GM19328 (cell line): ENCODE measurements around the gene HESX1.

Experiments
- ATAC-seq: cut with Tn5 transposase; IDR thresholded peaks from one replicate; pipeline ENCODE4 v1.9.1; 2021; ENCODE audit warnings: mild to moderate bottlenecking, moderate library complexity; ENCODE audit not compliant: unreplicated experiment

HESX1 gene

DNA sequence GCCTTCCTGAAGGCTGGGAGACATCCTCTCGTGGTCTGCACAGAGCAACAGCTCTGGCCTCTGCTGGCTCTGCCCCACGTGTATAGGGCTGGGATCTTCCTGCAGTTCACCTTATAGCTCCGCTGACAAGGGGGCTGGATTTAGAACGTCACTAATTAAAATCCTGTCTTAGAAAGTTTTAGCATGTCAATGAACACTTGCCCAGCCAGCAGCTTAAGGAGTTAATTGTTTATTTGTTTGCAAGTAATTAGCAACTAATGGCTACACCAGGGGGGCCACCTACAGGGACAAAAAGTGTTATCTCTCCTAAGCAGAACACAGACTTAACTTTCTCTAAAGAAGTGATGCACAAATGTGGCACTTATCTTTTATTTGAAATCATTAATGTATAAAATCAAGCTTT is at the start of gene HESX1:
TSS of gene HESX1 (minus strand) at position 84 of the 403 bp plus-strand sequence. CDS start at position 24, 60 bp downstream.
- ATAC-seq = no peak

DNA sequence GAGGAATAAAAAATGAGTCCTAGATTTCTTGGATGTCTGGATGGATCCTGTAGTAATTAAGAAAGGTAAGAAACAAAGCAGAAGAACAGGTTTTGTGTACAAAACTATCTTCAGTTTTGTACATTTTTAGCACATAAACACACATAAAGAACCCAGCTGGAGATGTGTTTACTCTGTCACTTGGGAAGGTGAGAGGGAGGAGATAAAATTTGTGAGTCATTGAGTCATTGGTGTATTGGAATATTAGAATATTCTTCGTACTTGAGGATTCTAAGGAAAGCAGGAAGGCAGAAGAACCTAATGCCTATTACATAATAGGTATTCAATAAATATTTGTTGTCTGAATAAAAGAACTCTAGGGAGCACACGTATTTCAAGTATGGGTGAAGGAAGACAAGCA is 45.2 kb upstream of the HESX1 start:
- ATAC-seq = no peak

DNA sequence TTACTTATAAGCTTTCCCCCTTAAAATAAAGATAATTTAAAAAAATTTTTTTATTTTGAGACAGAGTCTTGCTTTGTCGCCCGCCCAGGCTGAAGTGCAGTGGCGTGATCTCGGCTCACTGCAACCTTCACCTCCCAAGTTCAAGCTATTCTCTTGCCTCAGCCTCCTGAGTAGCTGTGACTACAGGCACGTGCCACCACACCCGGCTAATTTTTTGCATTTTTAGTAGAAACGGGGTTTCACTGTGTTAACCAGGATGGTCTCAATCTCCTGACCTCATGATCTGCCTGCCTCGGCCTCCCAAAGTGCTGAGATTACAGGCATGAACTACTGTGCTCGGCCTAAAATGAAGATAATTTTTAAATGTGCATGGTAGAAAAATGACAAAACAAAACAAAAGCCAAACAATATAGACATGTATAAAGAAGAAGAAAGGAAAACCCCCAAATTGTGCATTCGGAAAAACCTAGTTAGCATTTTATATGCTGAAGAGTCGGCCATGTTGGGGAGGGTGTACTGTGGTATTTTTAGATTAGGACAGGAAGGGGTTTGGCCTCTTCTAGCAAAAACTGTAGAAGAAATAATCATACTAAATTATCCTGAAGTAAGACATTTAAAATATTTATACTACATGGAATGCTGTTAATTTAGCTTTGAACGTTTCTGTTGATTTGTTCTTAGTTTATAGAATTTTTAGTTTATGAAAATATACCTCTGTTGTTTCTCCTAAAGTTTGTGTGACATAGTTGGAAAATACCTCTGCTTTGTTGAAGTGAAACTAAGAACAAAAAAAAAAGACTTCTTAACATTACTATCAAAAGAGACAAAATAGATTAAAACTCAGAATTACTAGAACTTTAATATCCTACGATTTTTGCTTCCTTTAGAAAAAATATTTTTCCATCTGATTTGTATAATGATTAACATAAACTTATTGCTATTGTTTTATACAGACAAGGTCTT is 35.1 kb upstream of the HESX1 start:
- ATAC-seq = no peak

DNA sequence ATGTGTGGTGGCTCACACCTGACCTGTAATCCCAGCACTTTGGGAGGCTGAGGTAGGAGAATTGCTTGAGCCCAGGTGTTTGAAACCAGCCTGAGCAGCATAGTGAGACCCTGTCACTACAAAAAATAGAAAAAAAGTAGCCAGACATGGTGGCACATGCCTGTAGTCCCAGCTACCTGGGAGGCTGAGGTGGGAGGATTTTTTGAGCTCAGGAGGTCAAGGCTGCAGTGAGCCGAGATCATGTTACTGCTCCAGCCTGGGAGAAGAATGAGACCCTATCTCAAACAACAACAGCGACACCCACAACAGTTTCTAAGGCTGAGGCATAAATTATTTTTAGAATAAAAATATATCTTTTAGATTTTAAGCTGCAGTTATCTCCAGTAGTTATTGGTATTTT is 34.0 kb upstream of the HESX1 start:
- no peak for ATAC-seq

DNA sequence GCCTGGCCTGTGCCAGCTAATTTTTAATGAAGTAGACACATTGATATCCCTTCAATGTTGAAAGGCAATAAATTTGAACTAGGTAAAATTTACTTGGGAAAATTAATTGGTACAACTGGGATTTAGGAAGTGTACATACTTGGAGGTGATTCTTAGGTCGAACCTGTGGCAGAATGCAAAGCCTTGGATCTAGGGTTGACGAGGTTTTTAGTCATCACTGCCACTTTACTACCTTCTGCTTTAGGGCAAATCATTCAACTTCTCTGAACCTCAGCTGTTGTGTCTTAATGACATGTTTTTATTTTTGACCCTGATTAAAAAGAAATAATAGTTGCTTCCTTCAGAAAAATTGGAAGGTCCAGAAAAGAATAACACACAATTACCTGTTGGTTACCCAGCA is 30.2 kb upstream of the HESX1 start:
- ATAC-seq = no peak

DNA sequence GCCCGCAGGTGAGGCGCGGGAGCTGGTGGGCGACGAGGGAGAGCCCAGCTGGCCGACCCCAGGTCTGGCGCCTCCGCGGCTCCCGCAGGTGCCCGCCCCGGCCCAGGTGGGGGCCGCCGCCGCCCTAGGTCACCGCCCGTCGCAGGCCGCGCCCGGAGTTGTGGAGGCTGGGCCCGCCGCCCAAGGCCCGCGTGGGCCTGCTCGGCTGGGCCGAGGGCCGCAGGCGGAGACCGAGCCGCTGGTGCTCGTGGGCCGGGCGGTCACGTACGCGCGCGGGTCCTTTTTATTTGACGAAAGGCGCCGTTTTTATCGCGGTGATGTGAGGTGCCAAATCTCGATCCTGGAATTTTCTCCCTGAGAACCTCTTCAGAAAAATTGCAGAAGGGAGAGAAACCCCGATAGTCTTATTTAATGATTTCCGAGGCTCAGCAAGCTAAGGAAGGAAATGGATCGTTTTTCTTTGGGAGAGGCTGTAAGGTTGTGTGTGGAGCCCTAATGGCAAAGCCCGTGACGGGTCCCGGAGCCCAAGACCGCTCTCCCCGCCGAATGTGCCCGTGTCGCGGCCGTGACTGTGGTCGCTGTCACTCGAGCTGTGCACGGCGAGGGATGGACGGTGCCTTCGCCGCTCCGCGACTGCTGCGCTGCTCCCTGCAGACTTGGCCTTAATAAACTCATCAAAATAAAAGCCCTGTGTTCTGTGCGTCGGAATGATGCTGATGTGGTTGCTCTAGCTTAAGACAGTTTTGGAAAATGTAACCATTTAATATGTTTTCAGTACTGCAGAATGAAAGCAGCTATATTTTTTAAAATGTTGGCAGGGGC is 28.4 kb upstream of the HESX1 start:
- ATAC-seq = peak; percentile 39

DNA sequence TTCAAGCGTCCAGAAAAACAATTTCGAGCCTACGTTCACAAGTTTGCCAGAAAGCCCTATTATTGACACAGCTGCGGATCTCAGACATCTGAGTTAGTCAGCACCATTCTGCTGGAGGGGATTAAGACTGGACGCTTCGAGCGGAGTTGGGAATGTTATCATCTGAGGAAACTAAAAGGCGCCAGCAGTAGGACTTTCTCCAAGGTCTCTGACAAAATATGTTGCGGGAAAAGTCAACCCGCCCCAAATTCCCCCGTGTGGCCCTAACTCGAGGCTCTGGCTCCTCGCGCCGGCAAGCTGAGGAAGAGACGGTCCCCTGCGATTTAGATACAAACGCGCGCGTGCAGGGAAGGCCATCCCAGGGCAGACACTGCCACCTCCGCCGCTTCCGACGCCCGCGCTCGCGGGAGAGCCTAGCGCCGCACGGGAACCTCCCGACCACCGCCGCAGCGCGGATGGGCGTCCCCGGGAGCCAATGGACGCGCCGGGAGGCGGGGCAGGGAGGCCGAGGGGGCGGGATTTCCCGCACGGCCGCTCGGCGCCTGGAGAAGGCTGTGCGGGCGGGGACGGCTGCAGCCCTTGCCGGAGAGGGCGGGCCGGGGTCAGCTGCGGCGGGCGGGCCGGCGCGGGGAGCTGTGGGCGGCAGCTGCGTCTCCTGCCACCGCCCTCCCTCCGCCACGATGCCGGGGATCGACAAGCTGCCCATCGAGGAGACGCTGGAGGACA is 27.6 kb upstream of the HESX1 start, which contains the start of gene APPL1:
TSS of gene APPL1 (plus strand) at position 526 of the 726 bp plus-strand sequence. CDS start at position 681, 155 bp downstream.
- ATAC-seq = peak; percentile 81

DNA sequence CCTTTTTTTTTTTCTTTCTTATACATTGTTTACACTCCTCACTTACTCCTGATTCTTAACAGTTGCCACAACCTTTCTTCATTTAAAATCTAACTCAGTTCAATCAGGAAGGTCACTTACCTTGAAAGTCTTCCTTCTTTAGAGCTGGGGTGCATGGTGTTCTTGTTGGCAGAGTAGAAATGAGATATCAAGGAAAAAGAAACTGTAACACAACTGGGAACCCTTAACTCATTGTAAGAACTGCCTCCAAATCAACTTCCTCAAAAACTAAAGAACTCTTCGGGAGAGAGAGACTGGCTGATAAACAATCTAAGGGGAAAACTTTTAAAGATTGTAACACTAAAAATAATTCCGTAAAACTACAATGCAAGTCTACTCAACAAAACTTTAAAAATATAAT is 26.4 kb upstream of the HESX1 start:
- ATAC-seq = no peak

DNA sequence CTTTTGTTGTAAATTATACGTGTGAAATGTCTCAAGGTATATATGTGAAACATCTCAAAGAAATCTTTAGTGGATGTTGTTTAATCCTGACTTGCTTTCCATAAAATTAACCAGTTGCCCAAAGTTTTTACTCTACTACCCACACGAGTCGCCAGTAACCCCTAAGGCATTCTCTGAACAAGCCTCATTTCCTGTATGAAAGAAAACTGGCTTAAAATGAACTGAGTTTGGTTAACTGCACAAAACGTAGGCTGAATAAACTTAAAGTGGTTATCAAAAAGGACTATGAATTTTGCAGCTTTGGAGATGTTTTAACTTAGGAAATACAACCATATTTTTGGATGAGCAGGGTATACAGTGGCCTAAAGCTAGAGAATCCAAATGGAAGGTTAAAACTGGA is 25.1 kb upstream of the HESX1 start:
- ATAC-seq = no peak

DNA sequence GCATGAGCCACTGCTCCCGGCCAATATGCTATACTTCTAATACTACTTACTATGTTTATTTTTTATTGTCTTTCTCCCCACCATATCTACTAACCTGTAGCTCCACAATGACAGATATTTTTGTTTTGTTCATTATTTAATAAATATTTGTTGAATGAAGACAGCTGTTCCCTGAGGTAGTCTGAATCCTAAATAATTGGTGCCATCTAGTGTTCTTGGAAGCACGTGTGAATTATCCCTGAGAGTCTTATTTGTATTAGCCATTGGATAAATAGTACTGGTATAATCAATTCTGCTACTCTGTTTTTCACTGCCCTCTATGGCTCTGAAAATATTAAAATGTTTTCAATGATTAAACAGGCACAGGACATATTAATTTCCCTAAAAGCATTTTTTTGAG is 22.1 kb upstream of the HESX1 start:
- no peak for ATAC-seq

DNA sequence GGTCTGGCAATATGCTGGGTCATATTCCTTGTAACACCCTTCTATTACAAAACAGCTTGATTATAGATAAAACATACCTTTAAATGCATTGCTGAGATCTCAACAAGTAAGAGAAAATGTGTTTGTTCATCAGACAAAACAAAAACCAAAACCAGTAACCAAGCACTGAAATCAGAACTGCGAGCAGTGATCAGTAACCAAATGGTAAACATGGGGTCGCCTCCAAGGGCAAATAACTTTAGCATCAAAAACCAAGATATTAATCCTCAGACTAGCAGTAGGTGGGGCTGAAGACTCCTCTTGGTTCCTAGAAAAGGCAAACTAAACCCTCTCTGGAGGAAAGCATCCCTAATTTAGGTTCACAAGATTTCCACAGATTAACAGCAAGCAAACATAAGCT is 6.6 kb upstream of the HESX1 start:
- no peak for ATAC-seq

DNA sequence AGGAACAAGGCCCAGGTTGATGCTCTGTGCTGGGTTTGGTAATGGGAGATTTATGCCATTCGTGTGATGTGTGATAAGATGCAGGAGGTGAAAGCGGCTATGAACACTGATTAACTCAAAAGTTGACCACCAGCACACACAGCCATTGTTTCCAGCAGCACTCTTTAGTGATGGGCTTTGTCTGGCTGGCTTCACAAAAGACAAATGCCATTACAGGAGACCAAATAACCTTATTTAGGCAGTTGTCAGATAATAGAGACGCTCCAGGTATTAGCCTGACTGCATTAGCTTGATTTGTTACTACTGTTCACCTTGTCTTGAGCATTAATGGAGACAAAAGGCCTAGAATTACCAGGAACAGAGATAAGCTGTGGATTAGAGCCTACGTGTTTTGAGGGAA is 5.1 kb downstream of the HESX1 start:
- no peak for ATAC-seq

DNA sequence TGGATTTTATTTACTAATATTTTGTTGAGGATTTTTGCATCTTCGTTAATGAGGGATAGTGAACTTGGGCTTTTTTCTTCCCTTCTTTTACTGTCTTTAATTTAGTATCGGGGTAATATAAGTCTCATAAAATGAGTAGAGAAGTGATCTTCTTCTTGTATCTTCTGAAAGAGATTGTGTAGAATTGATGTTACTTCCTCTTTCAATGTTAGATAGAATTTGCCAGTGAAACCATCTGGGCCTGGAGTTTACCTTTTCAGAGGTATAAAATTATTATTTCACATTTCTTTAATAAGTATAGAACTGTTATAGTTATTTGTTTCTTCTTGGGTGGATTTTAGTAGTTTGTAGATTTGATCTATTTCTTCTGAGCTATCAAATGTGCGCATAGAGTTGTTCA is 7.8 kb downstream of the HESX1 start:
- ATAC-seq = no peak

DNA sequence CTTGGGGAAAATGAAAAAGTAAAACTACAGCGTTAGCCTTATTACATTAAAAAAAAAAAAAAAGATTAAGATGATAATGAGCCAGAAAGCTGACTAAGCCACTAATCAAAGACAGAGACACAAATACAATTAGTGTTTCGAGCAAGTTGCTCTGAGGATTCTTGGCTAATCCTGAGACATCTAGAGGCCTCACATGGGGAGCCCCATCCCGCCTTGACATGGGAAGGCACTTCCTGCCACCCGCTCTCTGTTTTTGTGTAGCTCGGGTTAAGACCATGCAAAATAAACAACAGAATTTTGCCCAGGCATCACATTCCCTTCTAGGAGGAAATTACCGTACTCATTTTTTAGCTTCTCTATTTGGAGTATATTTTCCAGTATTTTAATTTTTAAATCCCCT is 15.3 kb downstream of the HESX1 start:
- ATAC-seq = no peak

DNA sequence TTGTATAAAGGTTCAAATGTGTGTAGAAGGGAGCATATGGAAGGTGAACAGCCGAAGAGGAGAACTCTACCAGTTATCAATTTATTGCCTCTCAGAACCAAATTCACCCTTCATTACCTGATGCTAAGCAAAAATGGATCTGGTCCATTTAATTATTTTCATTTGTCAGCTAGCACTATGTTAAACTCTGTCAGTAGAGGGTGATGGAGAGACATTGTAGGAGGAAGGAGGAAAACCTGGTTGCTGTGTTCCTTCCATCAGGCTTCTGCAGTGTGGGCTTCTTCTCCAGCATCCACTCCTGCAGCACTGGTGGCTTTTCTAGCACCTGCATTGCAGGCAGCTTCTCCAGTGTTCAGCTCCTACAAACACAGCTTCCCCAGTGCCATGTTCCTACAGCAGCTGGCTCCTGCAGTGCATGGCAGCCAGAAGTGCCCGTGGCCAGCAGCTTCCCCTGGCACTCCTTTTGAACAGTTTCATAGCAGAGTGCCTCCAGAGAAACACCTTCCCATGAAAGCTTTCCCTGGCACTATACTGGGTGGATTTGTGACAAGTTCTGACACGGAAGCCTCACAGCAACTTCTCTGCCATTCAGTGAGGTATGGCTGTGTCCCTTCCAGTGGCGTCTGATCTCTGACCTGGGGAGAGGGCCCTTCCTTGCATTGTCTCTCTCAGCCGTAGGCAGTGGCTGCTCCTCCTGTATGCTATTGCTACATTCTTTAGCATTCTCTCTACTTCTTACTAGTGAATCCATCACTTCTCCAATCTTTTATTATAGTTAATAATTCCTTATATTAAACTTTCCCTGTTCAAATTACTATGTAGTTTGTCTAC is 20.0 kb downstream of the HESX1 start:
- ATAC-seq = no peak

DNA sequence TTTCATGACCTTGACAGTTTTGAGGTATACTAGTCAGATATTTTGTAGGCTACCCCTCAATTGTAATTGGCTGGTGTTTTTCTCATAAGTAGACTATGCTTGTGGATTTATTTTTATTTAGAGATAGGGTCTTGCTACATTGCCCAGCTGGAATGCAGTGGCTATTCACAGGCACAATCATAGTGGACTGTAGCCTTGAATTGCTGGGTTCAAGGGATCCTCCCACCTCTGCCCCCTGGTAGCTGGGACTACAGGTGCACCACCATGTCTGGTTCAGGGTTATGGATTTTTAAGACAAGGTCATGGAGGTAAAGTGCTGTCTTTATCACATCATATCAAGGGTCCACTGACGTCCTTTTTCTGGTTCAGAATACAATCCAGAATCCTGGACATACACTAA is 23.7 kb downstream of the HESX1 start:
- no peak for ATAC-seq

DNA sequence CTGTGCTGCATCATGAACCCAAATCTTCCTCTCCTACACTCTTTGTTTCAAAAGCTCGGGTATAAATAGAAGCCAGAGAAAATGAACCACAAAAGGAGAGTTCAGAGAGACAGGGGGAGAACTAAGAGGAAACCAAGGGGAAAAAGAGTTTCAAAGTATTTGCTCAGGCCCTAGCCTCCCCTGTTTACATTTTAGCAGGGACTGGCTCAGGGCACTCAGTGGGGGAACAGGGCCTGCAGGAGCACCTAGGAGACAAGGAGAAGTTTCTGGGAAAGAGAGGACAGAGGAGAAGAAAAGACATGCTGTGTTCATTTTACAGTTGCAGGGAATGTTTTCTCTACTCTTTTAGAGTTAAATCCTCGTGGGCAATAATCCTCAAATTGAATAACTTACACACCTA is 26.1 kb downstream of the HESX1 start:
- no peak for ATAC-seq

DNA sequence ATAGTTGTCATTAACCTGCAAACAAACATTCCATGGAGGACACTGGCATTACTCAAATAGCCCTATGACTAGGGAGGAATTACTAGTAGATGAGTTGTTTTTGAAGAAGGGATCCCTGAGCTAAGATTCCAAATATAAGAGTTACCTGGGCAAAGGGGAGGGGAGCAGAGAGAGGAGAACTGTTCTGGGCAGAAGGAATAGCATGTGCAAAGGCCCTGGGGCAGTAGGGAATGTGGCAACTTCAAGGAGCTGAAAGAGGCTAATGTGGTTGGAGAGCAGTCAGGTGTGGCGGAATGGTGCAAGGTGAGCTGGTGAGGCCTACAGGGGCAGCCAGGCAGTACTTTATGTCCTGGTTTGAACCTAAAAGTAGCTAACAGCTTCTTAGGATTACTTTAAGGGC is 28.8 kb downstream of the HESX1 start:
- ATAC-seq = no peak

DNA sequence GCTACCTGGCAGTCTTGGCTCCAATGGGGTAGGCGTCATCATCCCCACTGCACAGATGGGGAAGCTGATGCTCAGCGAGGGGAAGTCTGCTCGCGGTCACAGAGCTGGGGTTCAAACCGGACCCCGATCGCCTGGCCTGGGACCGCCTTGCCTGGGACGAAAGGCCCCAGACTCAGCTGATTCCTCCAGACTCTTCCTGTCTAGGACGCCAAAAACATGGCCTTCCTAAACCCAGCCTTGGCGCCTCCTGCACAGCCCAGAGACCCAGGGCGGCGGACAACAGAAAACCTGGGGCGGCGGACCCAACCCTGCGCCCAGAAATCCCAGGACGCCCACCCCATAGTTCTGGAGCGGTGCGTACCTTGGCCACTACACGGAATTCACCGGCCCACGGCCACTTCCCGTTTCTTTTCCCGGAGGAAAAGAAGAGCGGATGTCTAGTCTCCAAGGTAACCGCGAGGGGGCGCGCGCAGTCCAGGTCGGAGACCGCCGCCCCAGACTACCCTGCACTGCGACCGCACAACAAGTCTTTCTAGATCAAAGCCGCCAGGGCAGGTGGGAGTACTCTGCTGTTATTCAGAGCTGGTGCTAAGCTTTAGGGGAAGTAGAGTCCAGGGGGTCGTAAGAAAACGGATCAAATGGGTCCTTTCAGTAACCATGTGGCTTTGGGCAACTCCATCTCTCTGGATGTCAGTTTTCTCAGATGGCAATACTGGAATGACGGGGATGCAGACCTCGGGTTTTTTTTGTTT is 29.7 kb downstream of the HESX1 start:
- ATAC-seq = no peak

DNA sequence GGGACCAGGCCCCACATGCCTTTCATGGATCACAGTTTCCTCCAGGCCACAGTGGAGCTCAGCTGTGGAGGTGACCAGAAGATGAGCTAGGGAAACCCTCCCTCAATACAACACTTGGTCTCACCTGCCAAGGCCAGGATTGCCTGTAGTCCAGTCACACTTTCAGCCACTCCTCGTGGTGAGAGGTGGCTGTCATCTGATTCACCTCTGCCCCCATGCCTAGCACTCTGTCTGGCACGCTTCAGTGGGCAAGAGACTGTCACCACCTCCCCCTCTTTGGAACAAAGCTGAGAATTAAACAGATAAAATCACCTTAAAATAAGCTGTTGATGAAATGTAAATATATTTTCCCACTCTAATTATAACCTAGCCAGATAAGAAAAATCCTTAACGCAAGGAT is 30.7 kb downstream of the HESX1 start:
- ATAC-seq = no peak
